Spleen (tissue), 7 donors: ENCODE measurements around the gene RBM17.

Source experiments
- POLR2A ChIP-seq, 3 donors: fragments of 450-650 bp; IDR thresholded peaks; one replicate each; pipeline ENCODE4 v1.5.1; 2017; ENCODE audit warnings: antibody characterized with exemption in 3 of 3, mild to moderate bottlenecking in 1 of 3
- TF ChIP-seq, protein P1 (sequence below), 11 experiments: fragments of 200-600 bp in 7 of 11; fragments of 450-650 bp in 4 of 11; sonication (generic) in 4 of 11; IDR thresholded peaks in 8 of 11; conservative IDR thresholded peaks in 3 of 11; 1 replicate in 7 of 11; 2 replicates in 4 of 11; pipeline versions ENCODE4 v1.4.0 to v1.8.0; 2016 to 2021; ENCODE audit warnings: antibody characterized with exemption in 11 of 11, inconsistent platforms in 4 of 11, mild to moderate bottlenecking in 1 of 11
- donor health status: DM: no; HTN: no; CAD: no; lungs with moderate emphysema.
- donor health status: DM: no; HTN: no; CAD: no.
- donor health status: DM: no; HTN: no; CAD: no.

DNA sequence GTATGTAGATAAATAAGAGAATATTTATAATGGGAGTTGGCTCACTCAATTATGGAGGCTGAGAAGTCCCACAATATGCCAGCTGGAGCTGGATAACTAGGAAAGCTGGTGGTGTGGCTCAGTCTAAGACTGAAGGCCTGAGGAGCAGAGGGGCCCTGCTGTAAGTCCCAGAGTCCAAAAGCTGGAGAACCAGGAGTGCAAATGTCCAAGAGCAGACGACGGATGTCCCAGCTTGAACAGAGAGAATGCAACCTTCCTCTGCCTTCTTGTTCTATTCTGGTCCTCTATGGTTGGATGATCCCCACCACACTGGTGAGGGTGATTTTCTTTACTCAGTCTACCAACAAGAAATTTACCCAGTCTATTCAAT lies 39.8 kb upstream of the RBM17 start:
- TF ChIP-seq, protein P1, sequence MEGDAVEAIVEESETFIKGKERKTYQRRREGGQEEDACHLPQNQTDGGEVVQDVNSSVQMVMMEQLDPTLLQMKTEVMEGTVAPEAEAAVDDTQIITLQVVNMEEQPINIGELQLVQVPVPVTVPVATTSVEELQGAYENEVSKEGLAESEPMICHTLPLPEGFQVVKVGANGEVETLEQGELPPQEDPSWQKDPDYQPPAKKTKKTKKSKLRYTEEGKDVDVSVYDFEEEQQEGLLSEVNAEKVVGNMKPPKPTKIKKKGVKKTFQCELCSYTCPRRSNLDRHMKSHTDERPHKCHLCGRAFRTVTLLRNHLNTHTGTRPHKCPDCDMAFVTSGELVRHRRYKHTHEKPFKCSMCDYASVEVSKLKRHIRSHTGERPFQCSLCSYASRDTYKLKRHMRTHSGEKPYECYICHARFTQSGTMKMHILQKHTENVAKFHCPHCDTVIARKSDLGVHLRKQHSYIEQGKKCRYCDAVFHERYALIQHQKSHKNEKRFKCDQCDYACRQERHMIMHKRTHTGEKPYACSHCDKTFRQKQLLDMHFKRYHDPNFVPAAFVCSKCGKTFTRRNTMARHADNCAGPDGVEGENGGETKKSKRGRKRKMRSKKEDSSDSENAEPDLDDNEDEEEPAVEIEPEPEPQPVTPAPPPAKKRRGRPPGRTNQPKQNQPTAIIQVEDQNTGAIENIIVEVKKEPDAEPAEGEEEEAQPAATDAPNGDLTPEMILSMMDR (IDR thresholded peaks at IDR 0.05 in 8 of 11, conservative IDR thresholded peaks at IDR 0.05 in 3 of 11): no peak
- no peak for TF ChIP-seq POLR2A (IDR thresholded peaks at IDR 0.05)
